ENCODE measurements around the gene PLPPR1.

Gene PLPPR1

GRCh38 chr9:101354765-101355708, 326.5 kb downstream of the PLPPR1 start:
- no peak for DNase-seq

GRCh38 chr9:101356619-101357018, 328.1 kb downstream of the PLPPR1 start:
- DNase-seq: no peak

- DNase-seq: no peak
These were observed 331.2 kb downstream of the PLPPR1 start for GRCh38 chr9:101359679-101360078.

GRCh38 chr9:101360647-101361046, 332.1 kb downstream of the PLPPR1 start:
- no peak for DNase-seq

- no peak for DNase-seq
These were observed 333.9 kb downstream of the PLPPR1 start for GRCh38 chr9:101362450-101362849.

GRCh38 chr9:101365181-101365580, 336.7 kb downstream of the PLPPR1 start:
- no peak for DNase-seq

- DNase-seq: no peak
These were observed 337.7 kb downstream of the PLPPR1 start for GRCh38 chr9:101366038-101366756.

- DNase-seq: no peak
These were observed 338.8 kb downstream of the PLPPR1 start for GRCh38 chr9:101367323-101367722.

GRCh38 chr9:101369286-101369685, 340.8 kb downstream of the PLPPR1 start:
- DNase-seq: no peak

- DNase-seq: no peak
These were observed 341.5 kb downstream of the PLPPR1 start for GRCh38 chr9:101369884-101370531.

GRCh38 chr9:101371813-101372212, 343.3 kb downstream of the PLPPR1 start:
- DNase-seq: no peak

- no peak for DNase-seq
These were observed 344.0 kb downstream of the PLPPR1 start for GRCh38 chr9:101372327-101373118.
